ENCODE data around the gene ADCY5.

- no peak for TF ChIP-seq POLR2A (IDR thresholded peaks at IDR 0.05; ENCODE audit: borderline replicate concordance, extremely low read depth, insufficient read depth, insufficient read length)
- TF ChIP-seq, protein P1, sequence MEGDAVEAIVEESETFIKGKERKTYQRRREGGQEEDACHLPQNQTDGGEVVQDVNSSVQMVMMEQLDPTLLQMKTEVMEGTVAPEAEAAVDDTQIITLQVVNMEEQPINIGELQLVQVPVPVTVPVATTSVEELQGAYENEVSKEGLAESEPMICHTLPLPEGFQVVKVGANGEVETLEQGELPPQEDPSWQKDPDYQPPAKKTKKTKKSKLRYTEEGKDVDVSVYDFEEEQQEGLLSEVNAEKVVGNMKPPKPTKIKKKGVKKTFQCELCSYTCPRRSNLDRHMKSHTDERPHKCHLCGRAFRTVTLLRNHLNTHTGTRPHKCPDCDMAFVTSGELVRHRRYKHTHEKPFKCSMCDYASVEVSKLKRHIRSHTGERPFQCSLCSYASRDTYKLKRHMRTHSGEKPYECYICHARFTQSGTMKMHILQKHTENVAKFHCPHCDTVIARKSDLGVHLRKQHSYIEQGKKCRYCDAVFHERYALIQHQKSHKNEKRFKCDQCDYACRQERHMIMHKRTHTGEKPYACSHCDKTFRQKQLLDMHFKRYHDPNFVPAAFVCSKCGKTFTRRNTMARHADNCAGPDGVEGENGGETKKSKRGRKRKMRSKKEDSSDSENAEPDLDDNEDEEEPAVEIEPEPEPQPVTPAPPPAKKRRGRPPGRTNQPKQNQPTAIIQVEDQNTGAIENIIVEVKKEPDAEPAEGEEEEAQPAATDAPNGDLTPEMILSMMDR (IDR thresholded peaks at IDR 0.05 in 2 of 3, conservative IDR thresholded peaks at IDR 0.05 in 1 of 3; ENCODE audit: borderline replicate concordance in 1 of 3, insufficient read depth in 1 of 3, low read depth in 2 of 3, low read length in 2 of 3), result no peak
- no peak for TF ChIP-seq POLR2AphosphoS5 (IDR thresholded peaks at IDR 0.05; ENCODE audit: low read depth, low read length)
- no peak for TF ChIP-seq EGR1 (IDR thresholded peaks at IDR 0.05; ENCODE audit: low read depth)
- no peak for TF ChIP-seq ZFX (IDR thresholded peaks at IDR 0.05)
- no peak for TF ChIP-seq EZH2 (IDR thresholded peaks at IDR 0.05)
Observed at GRCh38 chr3:123312331-123313265, 136.3 kb downstream of the ADCY5 start.
